Prostate gland (tissue), 2 donors: Measurements from ENCODE around the gene CRTC1. TPM values are rescaled to one million over a fixed set of nuclear protein-coding genes. Genes with fewer than 3 reads are reported as not detected.

ENCODE experiments used
- DNase-seq: peaks from one replicate; pipeline ENCODE4 v3.0.0-alpha.2; 2019; ENCODE audit warnings: low spot score
- H3K27ac ChIP-seq, 2 donors: fragments of 200-600 bp; sonication (generic); 2 replicates each; pipeline ENCODE4 v1.5.1; 2017 to 2019
- H3K27me3 ChIP-seq: fragments of 200-600 bp; sonication (generic); replicated peaks from 2 replicates; pipeline ENCODE4 v1.5.1; 2019; ENCODE audit not compliant: insufficient read depth
- H3K36me3 ChIP-seq, 2 donors: fragments of 200-600 bp; sonication (generic); 1 replicate in 1 of 2; 2 replicates in 1 of 2; pipeline versions ENCODE4 v1.5.1 to v1.8.1; 2017 to 2019
- H3K4me1 ChIP-seq: fragments of 200-600 bp; sonication (generic); replicated peaks from 2 replicates; pipeline ENCODE4 v1.5.1; 2019
- H3K4me3 ChIP-seq, 2 donors: fragments of 200-600 bp; sonication (generic); 2 replicates each; pipeline ENCODE4 v1.5.1; 2017 to 2019
- H3K9me3 ChIP-seq: fragments of 200-600 bp; sonication (generic); 2 replicates; pipeline ENCODE4 v1.5.1; 2017
- CTCF ChIP-seq, 4 experiments: fragments of 200-600 bp in 2 of 4; fragments of 450-650 bp in 2 of 4; sonication (generic) in 2 of 4; IDR thresholded peaks; 1 replicate in 3 of 4; 2 replicates in 1 of 4; pipeline ENCODE4 v1.5.1; 2016 to 2019; ENCODE audit warnings: antibody characterized with exemption in 4 of 4, mild to moderate bottlenecking in 2 of 4, moderate library complexity in 2 of 4
- POLR2A ChIP-seq: fragments of 450-650 bp; IDR thresholded peaks from one replicate; pipeline ENCODE4 v1.6.1; 2016; ENCODE audit warnings: antibody characterized with exemption, mild to moderate bottlenecking
- POLR2AphosphoS5 ChIP-seq: sonication (generic); formaldehyde crosslinking; IDR thresholded peaks from one replicate; pipeline ENCODE4 v1.6.1; 2017; ENCODE audit warnings: antibody characterized with exemption
- WGBS: methylation state at CpG from one replicate; pipeline ENCODE4 v1.1.5; 2018; 5-methylcytosine and 5-hydroxymethylcytosine counted together
- intact Hi-C: fragments of 100-400 bp; cut with DNase I; formaldehyde crosslinking; loops from one replicate; pipeline ENCODE4 v1.14.2; 2022
- total RNA-seq, 2 donors: library from RNA; depleted of rRNA; stranded (reverse); fragments of >200 nt; gene quantifications; one replicate each; pipeline ENCODE4 v1.1.0, GENCODE V29; 2016

CRTC1 gene
- total RNA-seq, 2 donors from 2014 or later = 6.7 to 24.4 TPM

DNA sequence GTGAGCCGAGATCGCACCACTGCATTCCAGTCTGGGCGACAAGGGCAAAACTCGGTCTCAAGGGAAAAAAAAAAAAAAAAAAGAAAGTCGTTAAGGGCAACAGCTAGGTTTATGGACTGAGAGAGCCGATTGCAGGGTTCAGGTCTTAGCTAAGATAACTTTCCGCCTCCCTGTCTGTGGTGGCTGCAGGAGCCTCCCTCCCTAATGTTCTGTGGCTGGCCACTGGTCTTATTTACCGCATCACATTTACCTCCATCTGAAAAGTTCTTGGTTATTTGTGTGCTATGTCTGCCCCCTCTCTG lies 722 bp upstream of the CRTC1 start:
- no peaks in the 10 kb centered on the region for H3K9me3 ChIP-seq
- DNase-seq = no peak
- peaks cover 8% of the 10 kb centered on the region for H3K4me1 ChIP-seq
- peak overlapping the region in 1 of 2 donors; percentile 79 for H3K27ac ChIP-seq
- no peaks in the 10 kb centered on the region for H3K27me3 ChIP-seq
- intact Hi-C loops = no loop called here
- WGBS = 28% methylated on average over 8 of the region's 8 CpGs
- no peaks in the 10 kb centered on the region for H3K36me3 ChIP-seq
- peak overlapping the region; percentile 48 to 57 for H3K4me3 ChIP-seq
- TF ChIP-seq POLR2A = no peak
- TF ChIP-seq POLR2AphosphoS5 = no peak
- TF ChIP-seq CTCF (IDR thresholded peaks at IDR 0.05) = no peak

DNA sequence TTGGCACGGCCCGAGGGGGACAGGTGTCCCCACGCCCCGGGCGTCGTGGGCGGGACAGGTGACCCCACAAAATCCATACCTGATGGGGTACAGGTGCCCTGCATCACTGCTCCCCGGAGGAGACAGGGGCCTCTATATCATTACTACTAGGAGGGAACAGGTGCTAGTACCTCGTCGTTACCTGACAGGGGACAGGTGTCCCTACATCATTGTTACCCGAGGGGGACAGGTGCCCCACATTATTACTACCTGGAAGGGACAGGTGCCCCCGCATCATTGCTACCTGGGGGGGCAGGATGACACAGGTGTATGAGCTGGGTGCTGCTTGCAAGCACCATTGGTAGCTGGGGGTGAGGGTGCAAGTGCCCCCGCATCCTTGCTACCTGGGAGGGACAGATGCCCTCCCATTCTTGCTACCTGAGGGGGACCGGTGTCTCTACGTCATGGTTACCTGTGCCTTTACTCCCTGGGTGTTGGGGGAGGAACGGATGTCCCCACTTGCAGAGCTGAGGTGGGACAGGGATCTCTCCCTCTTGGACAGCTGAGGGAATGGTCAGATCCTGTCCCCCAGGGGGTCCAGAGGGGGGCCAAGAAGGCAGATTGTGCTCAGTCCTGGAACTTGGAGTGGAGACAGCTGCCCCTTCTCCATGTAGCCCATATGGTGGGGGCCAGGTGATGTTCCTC lies 620 bp downstream of the CRTC1 start:
- Histone ChIP-seq H3K4me3 (peak overlapping the region; percentile 48 to 57), H3K4me1 (peaks cover 8% of the 10 kb centered on the region), H3K36me3 (no peaks in the 10 kb centered on the region), H3K27me3 (no peaks in the 10 kb centered on the region), H3K9me3 (no peaks in the 10 kb centered on the region), H3K27ac (peak overlapping the region in 1 of 2 donors; percentile 80)
- intact Hi-C loops = no loop called here
- DNase-seq = no peak
- WGBS = 9% methylated on average over 14 of the region's 16 CpGs
- TF ChIP-seq POLR2A (no peak), POLR2AphosphoS5 (no peak), CTCF (IDR thresholded peaks at IDR 0.05) (no peak)

DNA sequence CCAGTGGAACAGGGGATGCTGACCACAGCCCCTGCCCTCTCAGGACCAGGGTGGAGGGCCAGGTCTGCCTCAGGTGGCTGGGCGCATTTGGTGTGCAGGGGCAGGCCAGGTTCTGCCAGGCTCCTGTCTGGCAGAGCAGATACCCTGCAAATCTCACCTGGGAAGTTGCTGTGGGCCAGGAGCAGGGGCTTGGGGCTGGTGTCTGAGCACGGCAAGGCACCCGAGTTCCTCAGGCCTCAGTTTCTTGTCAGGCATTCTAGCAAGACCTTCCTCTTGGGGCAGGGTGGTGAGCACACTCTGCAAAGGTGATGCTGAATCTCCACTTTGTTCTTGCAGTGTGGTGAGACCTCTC lies 1.1 kb downstream of the CRTC1 start:
- H3K27me3 ChIP-seq = no peaks in the 10 kb centered on the region
- no peaks in the 10 kb centered on the region for H3K36me3 ChIP-seq
- TF ChIP-seq POLR2AphosphoS5 = no peak
- no peak for TF ChIP-seq POLR2A
- TF ChIP-seq CTCF (IDR thresholded peaks at IDR 0.05) = no peak
- 77% methylated on average over 3 of the region's 3 CpGs for WGBS
- H3K9me3 ChIP-seq = no peaks in the 10 kb centered on the region
- H3K4me1 ChIP-seq = peaks cover 8% of the 10 kb centered on the region
- H3K4me3 ChIP-seq = peak overlapping the region; percentile 48 to 57
- intact Hi-C loops = no loop called here
- no peak for DNase-seq
- no peak overlapping the region for H3K27ac ChIP-seq

DNA sequence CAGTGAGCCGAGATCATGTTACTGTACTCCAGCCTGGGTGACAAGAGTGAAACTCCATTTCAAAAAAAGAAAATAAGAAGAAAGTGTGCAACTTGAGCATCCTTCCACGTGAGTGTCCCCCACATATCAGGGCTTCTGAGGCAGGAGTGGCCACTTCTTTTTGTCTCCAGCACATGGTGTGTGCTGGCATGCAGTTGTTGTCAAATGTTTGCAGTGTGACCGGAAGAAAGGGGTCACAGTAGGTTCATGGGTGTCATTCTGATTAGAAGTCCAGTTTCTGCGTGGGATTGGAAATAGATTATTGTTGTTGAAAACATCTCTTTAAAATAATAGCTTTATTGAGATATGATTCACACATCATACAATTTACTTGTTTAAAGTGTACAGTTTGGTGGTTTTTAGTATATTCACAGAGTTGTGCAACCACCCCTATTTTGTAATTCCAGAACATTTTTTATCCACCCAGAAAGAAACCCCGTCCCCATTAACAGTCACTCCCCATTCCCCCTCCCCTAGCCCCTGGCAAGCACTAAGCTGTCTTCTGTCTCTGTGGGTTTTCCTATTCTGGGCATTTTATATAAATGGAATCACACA lies 2.2 kb downstream of the CRTC1 start:
- H3K27ac ChIP-seq = no peak overlapping the region
- no peak for TF ChIP-seq POLR2A
- no peak for TF ChIP-seq CTCF (IDR thresholded peaks at IDR 0.05)
- no peak for TF ChIP-seq POLR2AphosphoS5
- H3K27me3 ChIP-seq = no peaks in the 10 kb centered on the region
- H3K4me1 ChIP-seq = peaks cover 8% of the 10 kb centered on the region
- intact Hi-C loops = no loop called here
- no peaks in the 10 kb centered on the region for H3K9me3 ChIP-seq
- 80% methylated on average over 5 of the region's 5 CpGs for WGBS
- no peak overlapping the region for H3K4me3 ChIP-seq
- H3K36me3 ChIP-seq = no peaks in the 10 kb centered on the region
- no peak for DNase-seq
